GM21447 (cell line): ENCODE data around the gene CRISPLD2.
"Not testable (repeated sequence)": the region's sequence is repeated elsewhere in the genome, so short reads cannot be mapped to it uniquely, and the experiment has no call there.

Source experiments
- ATAC-seq: cut with Tn5 transposase; IDR thresholded peaks from one replicate; pipeline ENCODE4 v1.9.1; 2021; ENCODE audit not compliant: unreplicated experiment

Gene CRISPLD2

DNA sequence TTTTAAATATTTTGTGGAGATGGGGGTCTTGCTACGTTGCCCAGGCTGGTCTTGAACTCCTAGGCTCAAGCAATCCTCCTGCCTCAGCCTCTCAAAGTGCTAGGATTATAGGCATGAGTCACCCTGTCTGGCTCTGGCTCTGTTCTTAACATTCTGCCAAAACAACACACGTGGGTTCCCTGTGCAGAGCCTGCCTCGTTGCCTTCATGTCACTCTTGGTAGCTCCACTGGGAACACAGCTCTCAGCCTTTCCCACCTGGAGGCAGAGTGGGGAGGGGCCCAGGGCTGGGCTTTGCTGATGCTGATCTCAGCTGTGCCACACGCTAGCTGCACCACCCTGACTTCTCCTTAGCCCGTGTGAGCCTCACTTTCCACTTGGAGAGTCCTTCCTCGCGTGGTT lies 19.3 kb downstream of the CRISPLD2 start:
- ATAC-seq: no peak

DNA sequence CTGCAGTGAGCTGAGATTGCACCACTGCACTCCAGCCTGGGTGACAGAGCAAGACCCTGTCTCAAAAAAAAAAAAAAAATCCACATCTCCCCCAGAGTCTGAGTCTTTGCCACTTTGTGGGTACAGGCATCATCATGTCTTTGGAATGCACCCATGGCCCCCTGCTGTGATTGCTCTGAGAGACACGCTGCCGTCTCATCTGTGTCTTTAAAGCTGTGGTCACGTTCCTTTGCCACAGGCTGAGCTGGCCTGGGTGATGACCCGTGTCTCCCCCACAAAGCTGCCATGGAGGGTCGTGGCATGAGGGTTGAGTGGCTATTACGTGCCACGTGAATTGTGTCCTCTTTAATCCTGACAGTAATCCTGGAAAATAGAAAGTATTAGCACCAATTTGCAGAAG lies 20.2 kb downstream of the CRISPLD2 start:
- no peak for ATAC-seq

DNA sequence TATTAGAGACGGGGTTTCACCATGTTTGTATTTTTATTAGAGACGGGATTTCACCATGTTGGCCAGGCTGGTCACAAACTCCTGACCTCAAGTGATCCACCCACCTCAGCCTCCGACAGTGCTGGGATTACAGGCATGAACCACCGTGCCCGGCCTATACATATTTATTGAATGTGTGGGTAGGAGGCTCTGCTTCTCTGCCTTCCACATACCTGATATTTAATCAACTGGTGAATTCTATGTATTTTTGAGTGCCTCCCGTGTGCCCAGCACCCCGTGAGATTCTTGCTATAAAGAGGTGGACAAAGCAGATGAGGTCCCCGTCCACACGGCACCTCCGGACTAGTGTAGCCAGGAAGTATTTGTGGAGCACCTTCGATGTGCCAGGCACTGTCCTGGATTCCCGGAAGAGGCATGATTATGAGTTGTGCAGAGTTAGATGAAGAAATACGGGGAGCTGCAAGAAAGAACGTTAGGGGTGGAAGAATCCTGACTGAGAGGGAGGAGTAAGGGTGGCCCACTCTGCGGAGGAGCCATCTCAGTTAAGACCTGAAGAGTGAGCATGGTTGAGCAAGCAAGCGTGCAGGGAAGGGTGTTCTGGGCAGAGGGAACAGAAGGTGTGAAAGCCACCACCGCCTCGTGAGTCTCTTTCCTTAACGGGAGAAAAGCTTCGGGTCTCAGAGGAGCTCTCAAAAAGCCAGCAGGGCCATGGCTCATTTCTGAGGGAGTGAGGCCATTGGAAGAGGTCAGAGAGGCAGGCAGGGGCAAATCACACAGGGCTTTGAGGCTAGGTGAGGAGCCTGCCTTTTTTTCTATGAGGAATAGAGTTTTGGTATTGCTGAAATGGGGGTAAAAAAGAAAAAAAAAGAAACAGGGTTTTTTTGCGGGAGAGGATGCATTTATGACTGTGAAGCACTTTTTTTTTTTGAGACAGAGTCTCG lies 21.2 kb downstream of the CRISPLD2 start:
- ATAC-seq: no peak

DNA sequence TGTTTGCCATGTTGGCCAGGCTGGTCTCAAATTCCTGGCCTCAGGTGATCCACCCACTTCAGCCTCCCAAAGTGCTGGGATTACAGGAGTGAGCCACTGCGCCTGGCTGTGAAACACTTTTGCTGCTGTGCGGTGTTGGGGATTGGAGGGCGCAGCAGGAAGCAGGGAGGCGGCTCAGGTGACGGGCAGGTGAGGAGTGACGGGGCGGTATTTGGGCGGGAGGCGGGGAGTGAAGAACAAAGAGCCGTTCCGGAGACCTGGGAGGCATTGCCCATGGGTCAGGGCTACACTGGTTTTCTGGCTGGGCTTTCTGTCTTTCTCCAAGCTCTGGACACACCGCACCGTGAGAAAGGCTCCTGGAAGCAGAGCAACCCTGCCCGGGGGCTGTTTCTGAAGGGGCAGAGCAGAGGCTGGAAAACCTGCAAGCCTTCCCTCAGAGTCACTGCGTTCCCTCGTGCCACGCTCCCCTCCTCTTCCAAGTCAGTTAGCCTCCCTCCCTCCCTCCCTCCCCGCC lies 22.1 kb downstream of the CRISPLD2 start:
- no peak for ATAC-seq

DNA sequence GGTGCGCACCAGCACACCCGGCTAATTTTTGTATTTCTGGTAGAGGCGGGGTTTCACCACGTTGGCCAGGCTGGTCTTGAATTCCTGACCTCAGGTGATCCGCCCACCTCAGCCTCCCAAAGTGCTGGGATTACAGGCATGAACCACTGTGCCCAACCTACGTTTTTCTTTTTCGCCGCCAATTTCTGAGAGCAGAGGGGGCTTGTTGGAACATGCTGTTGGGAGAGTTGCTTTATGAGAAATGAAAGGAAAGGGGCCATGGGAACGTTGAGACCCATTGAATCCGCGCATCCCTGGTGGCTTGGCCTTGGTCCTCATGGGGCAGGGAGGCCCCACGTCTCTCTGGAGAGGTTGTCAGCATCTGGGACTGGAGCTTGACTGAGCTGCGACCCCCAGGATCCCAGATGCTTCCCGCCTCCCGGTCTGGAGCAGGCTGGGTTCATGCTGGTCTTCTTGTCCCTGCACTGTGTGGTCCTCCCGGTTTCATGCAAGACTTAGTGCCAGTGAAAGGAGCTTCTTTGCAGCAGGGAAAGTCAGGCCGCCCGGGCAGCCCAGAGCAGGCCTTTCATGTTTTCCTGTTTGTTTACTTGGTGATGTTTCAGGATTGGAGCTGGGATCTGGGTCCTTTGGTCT lies 22.8 kb downstream of the CRISPLD2 start:
- no peak for ATAC-seq

DNA sequence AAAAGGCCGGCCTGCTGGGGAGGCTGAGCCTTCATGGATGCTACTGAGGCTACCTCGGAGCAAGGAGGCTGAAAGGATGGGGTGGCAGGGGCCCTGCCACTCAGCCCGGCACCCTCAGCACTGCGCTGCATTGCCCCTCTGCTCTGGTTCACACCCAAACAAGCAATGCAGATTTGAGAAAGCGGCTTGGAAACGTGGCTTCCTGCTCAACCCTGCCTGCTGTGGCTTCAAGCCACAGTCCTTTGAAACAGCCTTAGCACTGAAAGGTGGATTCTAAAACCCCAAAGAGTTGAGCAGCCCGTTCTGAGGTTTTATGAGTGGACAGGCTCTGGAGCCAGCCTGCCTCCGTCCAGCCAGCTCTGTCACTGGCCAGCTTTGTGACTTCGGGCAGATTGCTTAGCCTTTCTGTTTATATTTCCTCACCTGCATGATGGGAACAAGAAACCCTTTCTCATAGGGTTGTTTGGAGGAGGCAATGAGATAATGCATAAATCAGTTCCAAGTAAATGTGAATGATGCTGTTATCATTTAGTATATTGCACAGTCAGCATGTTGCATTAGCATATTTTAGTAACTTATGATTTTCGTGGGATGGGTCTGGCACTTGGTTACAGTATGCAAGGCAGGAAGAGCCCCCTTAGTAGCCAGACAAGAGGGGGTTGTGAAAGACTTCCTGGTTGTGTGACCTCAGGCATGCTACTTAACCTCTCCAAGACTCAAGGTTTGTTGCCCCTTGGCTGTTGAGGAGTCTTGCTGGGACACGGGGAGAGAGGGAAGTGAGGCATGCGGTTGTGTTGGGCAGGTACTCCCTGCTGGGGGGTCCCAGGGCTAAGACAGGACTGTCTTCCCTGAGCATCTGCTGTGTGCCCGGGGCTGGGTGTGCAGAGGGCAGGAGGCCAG lies 23.6 kb downstream of the CRISPLD2 start:
- no peak for ATAC-seq

DNA sequence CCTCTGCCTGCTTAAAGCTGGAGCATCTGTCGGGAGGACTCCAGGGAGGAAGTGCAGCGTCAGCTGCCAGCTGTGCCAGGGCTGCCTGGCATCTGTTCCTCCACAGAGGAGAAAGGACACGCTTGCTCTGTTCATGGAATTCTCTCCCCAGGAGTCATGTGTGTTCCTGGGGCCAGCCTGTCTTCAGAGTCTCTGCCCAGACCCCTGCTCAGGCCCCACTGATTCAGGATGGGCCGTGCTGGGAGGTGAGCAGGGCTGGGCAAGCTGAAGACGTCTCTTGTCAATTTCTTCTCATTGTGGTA lies 24.2 kb downstream of the CRISPLD2 start:
- ATAC-seq: no peak

DNA sequence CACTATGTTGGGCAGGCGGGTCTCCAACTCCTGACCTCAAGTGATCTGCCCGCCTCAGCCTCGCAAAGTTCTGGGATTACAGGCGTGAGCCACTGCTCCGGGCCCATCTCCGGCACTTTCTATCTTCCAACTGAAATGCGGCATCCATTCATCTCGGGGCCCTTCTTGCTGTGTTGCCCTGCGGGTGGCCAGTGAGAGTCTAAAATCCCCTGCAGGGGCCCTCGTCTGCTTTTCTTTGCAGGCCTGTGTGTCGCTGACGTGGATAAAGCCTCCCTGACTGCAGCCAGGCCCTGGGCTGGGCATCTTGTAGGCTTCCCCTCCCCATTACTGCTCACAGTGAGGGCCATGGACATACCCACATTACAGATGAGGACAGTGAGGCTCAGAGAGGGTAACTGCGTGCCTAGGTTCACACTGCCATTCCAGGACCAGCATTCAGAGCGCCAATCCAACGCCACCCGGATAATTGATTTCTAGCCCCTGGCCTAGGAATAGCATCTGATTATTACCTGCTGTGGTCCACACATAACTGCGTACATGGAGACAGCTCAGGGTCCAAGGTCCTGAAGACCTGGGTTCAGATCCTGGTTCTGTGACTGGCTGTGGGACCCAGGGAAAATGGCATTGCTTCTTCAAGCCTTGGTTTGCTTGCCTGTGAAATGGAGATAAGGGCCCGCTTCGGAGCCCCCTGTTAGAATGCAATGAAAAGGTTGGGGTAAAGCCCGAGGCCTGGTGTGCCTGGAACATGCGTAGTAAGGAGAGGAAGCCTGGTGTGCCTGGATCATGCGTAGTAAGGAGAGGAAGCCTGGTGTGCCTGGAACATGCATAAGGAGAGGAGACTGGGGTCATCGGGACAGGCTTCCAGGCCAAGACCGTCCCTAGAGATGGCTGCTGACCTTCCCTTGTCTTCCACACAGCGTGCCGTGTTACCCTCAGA lies 25.0 kb downstream of the CRISPLD2 start:
- no peak for ATAC-seq

DNA sequence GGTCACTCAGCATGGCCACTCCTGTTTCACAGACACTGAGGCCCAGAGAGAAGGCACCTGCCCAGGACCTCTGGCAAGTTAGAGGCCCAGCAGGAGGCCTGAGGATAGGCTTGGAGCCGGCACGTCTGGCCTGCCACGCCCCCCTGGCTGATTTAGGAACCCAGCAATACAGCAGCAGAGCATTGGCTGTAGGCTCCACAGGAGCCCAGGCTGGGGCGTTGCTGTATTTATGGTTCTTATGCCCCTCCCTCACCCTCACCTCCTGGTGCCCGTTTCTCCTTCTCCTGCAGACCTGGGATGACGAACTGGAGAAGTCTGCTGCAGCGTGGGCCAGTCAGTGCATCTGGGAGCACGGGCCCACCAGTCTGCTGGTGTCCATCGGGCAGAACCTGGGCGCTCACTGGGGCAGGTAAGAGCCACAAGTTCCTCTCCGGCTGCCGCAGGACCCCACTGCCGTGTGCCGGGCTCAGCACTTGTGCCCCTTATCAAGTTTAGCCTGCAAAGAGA lies 25.8 kb downstream of the CRISPLD2 start:
- no peak for ATAC-seq

DNA sequence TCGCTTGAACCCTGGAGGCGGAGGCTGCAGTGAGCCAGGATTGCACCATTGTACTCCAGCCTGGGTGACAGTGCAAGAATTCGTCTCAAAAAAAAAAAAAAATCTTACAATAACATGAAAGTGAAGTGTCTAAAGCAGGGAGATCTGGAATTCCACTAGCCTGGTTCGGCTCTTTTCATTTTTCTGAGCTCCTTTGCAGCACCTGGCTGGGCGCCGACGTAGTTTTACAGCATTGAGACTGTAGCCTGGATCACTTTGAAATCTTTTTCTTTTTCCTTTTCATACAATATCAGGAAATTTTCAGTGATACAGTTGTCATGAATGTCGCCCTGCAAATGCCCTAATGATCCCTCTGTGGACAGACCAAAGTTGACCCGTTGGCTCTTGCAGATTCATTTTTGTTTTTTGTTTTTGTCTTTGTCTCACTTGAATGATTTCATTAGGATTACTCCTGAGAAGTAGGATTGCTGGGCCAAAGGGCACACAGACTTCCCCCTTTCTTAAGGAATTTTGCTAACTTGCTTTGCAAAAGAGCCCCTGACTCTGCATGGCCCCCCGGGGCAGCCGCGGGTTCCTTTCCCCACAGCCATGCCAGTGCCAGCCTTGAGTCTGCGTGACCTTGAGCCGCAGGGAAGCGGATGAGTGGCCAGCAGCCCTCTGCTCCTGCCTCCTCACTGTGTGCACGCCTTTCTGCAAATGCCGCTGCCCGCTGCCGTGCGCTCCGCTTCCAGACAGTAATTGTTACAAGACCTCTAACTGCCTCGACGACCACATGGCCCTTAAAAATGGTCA lies 28.0 kb downstream of the CRISPLD2 start:
- no peak for ATAC-seq

DNA sequence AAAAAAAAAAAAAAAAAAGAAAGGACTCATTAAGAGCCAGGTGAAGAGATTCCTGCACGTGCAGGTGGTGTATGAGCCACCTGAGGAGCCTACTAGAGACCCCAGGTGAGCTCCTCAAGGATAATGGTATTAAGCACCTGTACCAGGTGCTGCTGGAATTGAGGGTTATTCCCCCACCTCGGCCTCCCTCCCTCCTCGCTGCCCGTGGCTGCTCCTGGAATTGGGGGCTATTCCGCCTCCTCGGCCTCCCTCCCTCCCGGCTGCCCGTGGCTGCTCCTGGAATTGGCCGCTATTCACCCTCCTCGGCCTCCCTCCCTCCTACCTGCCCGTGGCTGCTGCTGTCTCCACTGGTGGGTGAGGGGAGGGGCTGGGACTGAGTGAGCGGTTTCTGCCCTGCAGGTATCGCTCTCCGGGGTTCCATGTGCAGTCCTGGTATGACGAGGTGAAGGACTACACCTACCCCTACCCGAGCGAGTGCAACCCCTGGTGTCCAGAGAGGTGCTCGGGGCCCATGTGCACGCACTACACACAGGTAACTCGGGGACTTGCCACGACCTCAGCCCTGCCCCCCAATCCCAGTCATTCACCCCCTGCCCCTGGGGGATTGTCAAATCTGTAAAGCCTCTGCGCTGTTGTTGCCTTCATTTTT lies 29.3 kb downstream of the CRISPLD2 start:
- no peak for ATAC-seq

DNA sequence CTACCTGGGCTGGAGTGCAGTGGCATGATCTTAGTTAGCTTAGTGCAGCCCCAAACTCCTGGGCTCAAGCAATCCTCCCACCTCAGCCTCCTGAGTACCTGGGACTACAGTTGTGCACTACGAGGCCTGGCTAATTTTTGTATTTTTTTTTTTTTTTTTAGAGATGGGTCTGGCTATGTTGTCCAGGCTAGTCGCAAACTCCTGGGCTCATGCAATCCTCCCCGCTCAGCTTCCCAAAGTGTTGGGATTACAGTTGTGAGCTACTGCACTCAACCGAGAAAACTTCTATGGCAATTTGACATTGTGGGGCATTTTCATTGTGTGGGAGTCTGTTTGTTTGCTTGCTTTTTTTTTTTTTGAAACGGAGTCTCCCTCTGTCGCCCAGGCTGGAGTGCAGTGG lies 30.0 kb downstream of the CRISPLD2 start:
- no peak for ATAC-seq

DNA sequence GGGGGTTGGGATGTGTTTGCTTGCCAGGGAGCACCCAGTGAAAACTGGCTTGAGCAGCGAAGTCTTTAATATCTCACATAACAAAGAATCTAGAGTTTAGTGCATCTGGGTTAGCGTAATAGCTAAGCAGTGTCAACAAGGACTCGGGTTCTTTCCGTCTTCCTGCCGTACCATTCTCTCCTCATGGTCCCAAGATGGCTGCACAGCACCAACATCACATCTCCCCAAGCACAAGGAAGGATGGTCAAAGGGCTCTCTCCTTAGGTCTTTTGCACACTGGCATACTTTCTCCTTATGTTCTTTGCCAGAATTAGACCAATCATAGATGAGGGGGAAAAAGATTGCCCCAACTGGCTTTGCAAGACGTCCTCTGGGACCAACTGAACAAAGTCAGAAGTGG lies 30.9 kb downstream of the CRISPLD2 start:
- no peak for ATAC-seq

DNA sequence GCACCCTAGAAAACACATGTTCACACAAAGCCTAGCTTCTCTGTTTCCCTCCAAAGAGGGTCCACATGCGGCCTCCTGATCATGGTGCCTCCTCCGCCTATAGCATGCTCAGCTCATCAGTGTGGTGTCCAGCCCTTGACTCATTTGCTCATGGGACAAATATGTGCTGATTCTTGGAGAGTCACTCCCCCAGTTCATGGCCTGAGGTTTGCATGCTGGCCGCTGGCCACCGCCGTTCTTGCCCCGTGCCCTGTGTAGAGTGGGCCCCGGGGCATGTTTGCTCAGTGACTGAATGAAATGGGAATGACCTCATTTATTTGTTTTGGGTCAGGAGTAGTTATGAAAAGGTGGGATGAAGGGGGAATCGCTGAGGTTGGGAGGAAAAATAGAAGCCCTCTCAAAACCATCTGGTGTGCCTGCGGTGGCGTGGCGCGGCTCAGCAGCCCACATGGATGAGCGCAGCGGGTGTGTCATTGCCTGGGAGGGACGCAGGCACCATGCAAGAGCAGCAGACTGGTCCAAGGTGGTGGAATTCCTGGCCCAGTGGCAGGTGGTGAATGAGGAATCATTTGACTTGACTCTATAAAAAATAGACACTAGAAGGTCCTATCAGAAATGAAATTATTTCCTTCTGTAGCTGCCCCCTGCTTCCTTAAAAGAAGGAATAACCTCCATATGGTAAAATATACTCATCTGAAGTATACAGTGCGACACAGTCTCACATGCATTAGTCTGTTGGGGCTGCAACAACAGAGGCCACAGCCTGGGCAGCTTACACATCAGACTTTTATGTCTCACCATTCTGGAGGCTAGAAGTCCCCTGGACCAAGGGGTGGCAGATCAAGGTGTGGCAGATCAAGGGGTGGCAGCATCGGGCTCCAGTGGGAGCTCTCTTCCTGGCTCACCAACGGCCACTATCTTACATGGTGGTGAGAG lies 31.7 kb downstream of the CRISPLD2 start:
- no peak for ATAC-seq

DNA sequence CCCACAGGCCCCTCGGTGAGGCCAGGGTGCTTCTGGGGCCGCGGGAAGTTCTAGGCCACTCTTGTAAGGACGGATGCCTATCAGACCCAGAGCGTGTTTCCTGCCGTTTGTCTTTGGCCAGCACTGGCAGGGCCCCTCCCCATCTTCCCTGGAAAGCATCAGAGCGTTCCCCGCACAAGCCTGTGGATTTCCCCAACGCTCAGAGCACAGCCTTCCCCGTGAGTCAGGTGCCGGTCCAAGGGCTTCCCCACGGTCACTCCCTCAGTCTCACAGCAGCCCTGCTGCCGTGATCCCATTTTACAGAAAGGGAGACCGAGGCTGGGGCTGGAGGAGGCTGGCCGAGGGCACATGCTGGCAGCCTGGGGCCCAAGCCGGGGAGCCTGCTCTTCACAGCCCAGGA lies 33.7 kb downstream of the CRISPLD2 start:
- no peak for ATAC-seq

DNA sequence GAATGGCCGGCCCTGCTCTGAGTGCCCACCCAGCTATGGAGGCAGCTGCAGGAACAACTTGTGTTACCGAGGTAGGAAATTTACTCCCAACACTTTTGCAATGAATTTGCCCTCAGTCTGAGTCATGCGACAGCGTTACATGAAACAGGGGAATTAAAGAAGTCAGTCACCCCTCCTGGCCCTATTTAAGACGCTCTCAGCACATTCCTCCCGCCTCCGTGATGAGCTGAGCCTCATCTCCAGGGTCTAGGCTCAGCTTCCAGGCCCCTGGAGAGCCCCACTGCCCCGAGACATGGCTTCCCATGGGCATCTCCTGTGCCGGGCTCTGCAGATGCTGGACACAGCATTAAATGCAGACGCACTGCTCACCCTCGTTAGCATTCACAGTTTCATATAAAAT lies 35.0 kb downstream of the CRISPLD2 start:
- ATAC-seq: no peak

DNA sequence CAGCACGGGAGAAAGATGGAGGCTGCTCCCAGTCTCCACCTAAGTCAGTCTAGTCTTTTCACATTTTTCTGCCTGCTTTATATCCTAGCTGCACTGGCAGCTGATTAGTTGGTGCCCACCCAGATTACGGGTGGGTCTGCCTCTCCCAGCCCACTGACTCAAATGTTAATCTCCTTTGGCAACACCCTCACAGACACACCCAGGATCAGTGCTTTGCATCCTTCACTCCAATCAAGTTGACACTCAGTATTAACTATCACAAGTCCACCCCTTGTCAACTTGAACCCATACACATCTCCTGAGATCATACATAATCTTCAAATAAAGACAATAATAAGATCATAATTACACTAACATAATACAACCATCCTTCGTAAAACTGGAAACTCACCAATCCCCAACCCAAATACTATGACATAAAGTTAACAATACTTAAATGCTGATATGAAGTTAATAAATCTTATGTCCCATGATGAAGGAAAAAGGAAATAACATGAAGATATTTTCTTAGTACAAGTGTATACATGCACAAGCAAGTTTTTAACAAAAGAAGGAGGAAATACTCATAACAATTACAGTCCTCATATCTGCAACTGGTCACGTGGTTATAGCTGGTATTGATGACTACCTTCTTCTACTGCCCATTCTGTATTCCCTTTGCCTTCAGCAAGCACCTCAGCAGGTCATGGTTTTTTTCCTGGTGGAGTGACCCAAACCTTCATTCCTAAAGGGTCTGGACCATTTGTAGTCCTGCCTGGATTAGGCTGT lies 35.8 kb downstream of the CRISPLD2 start:
- not testable (repeated sequence) for ATAC-seq
